ENCODE results near the gene HMCES. TPM values are rescaled to one million over a fixed set of nuclear protein-coding genes. Genes with fewer than 3 reads are reported as not detected.
A peak's percentile ranks its signal among the peaks of the same experiment; 100 is the strongest.

Gene HMCES
- total and polyA plus RNA-seq, 2 of the 13 experiments (the other 11 are each of a cell fraction or from before 2014, with no cell fraction given) = 16.1 to 37.5 TPM

DNA sequence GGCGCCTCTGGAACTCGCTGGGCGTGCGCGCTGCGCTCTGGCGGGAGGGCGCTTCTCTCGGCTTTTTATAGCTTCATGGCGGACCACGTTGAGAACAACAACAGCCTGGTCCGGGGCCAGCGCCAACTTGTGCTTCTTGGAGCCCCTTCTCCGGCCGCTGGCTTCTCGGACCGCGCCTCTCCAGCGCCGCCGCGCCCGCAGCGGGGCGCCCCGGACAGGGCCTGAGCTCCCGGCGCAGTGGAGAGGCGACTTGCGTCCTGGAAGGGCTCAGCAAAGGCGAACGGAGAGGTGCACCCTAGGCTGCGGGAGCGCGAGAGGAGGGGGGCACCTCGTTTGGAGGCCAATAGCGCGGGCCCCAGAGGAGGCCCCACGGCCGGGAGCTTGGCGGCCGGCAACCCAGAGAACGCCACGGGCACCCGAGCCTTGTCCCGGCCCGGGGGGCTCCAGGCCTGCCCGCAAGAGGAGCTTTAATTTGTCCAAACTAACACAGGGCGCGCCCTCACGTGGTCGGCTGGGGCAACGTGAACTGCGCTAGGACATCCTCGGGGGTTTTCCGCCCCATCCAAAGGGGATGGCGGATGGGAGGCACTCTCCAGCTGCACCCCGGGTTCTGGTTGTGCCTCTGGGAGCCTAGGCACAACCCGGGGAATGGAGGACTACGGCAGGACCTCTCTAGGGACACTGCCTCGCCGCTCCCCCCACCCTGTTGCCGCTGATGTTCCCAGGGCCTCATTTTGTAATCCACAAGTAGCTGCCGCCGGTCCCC is 37.8 kb downstream of the HMCES start (continued):
- TF ChIP-seq, protein P1, sequence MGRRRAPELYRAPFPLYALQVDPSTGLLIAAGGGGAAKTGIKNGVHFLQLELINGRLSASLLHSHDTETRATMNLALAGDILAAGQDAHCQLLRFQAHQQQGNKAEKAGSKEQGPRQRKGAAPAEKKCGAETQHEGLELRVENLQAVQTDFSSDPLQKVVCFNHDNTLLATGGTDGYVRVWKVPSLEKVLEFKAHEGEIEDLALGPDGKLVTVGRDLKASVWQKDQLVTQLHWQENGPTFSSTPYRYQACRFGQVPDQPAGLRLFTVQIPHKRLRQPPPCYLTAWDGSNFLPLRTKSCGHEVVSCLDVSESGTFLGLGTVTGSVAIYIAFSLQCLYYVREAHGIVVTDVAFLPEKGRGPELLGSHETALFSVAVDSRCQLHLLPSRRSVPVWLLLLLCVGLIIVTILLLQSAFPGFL (CRISPR knock-in tag; IDR thresholded peaks at IDR 0.05) = no peak
- TF ChIP-seq ZNF256 (CRISPR knock-in tag; conservative IDR thresholded peaks at IDR 0.05) (peak; percentile 69; the same call in 1 of the 2 replicates), ZNF234 (CRISPR knock-in tag; conservative IDR thresholded peaks at IDR 0.05) (no peak), ZNF660 (CRISPR knock-in tag; IDR thresholded peaks at IDR 0.05; ENCODE audit: borderline replicate concordance, low read depth) (no peak), ZSCAN29 (CRISPR knock-in tag; conservative IDR thresholded peaks at IDR 0.05) (0 out of 2 replicates have a peak, but pooled peaks have one; percentile 48), ZNF253 (CRISPR knock-in tag; IDR thresholded peaks at IDR 0.05; ENCODE audit: borderline replicate concordance) (no peak), NONO (IDR thresholded peaks at IDR 0.05) (no peak), NONO (CRISPR knock-in tag; conservative IDR thresholded peaks at IDR 0.05) (peak; percentile 41; the same call in 1 of the 2 replicates), ZIK1 (CRISPR knock-in tag; IDR thresholded peaks at IDR 0.05; ENCODE audit: borderline replicate concordance, low read depth) (0 out of 2 replicates have a peak, but pooled peaks have one; percentile 70), ZNF572 (CRISPR knock-in tag; IDR thresholded peaks at IDR 0.05) (no peak)
- TF ChIP-seq, protein P2, sequence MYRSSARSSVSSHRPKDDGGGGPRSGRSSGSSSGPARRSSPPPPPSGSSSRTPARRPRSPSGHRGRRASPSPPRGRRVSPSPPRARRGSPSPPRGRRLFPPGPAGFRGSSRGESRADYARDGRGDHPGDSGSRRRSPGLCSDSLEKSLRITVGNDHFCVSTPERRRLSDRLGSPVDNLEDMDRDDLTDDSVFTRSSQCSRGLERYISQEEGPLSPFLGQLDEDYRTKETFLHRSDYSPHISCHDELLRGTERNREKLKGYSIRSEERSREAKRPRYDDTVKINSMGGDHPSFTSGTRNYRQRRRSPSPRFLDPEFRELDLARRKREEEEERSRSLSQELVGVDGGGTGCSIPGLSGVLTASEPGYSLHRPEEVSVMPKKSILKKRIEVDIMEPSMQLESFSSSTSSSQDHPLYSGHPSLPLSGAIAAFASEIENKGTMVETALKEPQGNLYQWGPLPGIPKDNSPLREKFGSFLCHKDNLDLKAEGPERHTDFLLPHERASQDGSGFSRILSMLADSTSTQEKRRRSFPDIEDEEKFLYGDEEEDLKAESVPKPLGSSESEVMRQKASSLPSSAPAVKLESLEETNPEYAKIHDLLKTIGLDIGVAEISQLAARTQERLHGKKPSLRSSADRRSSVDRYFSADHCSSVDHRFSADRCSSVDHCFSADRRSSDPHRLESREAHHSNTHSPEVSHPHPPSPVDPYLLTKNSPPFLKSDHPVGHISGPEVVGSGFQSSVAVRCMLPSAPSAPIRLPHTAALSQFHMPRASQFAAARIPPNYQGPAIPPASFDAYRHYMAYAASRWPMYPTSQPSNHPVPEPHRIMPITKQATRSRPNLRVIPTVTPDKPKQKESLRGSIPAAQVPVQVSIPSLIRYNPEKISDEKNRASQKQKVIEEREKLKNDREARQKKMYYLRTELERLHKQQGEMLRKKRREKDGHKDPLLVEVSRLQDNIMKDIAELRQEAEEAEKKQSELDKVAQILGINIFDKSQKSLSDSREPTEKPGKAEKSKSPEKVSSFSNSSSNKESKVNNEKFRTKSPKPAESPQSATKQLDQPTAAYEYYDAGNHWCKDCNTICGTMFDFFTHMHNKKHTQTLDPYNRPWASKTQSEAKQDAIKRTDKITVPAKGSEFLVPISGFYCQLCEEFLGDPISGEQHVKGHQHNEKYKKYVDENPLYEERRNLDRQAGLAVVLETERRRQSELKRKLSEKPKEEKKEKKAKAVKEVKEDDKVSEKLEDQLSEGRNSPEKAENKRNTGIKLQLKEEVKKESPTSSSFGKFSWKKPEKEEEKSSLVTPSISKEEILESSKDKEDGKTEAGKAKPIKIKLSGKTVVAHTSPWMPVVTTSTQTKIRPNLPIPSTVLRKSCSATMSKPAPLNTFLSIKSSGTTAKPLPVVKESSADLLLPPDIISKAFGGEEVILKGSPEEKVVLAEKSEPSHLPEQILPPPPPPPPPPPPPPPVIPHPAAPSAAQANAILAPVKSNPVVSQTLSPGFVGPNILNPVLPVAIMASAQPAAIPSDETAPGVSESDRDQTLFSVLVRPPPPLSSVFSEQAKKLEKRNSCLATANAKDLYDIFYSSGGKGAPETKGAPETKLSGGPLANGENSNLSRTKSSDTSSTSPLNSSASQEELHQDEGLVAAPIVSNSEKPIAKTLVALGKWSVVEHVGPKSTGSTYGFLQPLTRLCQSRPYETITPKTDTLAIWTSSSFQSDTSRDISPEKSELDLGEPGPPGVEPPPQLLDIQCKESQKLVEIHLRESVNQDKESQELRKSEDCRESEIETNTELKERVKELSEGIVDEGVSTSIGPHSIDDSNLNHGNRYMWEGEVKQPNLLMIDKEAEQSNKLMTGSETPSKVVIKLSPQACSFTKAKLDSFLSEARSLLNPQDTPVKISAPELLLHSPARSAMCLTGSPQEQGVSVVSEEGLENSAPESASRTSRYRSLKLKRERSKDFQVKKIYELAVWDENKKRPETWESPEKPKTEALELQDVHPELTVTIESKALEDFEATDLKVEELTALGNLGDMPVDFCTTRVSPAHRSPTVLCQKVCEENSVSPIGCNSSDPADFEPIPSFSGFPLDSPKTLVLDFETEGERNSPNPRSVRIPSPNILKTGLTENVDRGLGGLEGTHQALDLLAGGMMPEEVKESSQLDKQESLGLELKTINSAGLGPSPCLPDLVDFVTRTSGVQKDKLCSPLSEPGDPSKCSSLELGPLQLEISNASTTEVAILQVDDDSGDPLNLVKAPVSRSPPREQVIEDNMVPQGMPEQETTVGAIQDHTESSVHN (CRISPR knock-in tag; IDR thresholded peaks at IDR 0.05) = no peak
- TF ChIP-seq, protein P3, sequence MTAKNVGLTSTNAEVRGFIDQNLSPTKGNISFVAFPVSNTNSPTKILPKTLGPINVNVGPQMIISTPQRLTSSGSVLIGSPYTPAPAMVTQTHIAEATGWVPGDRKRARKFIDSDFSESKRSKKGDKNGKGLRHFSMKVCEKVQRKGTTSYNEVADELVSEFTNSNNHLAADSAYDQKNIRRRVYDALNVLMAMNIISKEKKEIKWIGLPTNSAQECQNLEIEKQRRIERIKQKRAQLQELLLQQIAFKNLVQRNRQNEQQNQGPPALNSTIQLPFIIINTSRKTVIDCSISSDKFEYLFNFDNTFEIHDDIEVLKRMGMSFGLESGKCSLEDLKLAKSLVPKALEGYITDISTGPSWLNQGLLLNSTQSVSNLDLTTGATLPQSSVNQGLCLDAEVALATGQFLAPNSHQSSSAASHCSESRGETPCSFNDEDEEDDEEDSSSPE (CRISPR knock-in tag; IDR thresholded peaks at IDR 0.05) = peak; percentile 88
- TF ChIP-seq, protein P4, sequence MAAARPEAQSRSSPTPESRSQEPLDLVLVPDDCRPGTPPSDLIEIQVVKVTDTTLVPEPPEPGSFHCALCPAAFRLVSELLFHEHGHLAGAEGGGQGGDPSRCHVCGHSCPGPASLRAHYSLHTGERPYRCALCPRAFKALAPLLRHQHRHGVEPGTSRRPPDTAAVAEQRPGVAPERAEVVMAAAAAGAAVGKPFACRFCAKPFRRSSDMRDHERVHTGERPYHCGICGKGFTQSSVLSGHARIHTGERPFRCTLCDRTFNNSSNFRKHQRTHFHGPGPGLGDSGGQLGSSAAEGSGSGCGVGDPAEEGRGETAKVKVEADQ (CRISPR knock-in tag; IDR thresholded peaks at IDR 0.05; ENCODE audit: borderline replicate concordance) = no peak; the same call in 1 of the 2 replicates
- TF ChIP-seq, protein P5, sequence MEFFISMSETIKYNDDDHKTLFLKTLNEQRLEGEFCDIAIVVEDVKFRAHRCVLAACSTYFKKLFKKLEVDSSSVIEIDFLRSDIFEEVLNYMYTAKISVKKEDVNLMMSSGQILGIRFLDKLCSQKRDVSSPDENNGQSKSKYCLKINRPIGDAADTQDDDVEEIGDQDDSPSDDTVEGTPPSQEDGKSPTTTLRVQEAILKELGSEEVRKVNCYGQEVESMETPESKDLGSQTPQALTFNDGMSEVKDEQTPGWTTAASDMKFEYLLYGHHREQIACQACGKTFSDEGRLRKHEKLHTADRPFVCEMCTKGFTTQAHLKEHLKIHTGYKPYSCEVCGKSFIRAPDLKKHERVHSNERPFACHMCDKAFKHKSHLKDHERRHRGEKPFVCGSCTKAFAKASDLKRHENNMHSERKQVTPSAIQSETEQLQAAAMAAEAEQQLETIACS (CRISPR knock-in tag; IDR thresholded peaks at IDR 0.05) = no peak; the same call in 1 of the 2 replicates
- TF ChIP-seq, protein P6, sequence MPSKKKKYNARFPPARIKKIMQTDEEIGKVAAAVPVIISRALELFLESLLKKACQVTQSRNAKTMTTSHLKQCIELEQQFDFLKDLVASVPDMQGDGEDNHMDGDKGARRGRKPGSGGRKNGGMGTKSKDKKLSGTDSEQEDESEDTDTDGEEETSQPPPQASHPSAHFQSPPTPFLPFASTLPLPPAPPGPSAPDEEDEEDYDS (CRISPR knock-in tag; IDR thresholded peaks at IDR 0.05) = peak; percentile 83
